ENCODE results near the gene SYNRG.
"Not testable (repeated sequence)": the region's sequence is repeated elsewhere in the genome, so short reads cannot be mapped to it uniquely, and the experiment has no call there.

Gene SYNRG

GRCh38 chr17:37535906-37536305, 73.3 kb downstream of the SYNRG start:
- DNase-seq, result no peak

GRCh38 chr17:37532756-37533155, 76.5 kb downstream of the SYNRG start:
- DNase-seq, result no peak

- no peak for DNase-seq
These were observed 78.8 kb downstream of the SYNRG start for GRCh38 chr17:37530420-37530819.

- DNase-seq, result peak in 1 of 2 experiments; percentile 5
These were observed 81.9 kb downstream of the SYNRG start for GRCh38 chr17:37527249-37527851.

DNA sequence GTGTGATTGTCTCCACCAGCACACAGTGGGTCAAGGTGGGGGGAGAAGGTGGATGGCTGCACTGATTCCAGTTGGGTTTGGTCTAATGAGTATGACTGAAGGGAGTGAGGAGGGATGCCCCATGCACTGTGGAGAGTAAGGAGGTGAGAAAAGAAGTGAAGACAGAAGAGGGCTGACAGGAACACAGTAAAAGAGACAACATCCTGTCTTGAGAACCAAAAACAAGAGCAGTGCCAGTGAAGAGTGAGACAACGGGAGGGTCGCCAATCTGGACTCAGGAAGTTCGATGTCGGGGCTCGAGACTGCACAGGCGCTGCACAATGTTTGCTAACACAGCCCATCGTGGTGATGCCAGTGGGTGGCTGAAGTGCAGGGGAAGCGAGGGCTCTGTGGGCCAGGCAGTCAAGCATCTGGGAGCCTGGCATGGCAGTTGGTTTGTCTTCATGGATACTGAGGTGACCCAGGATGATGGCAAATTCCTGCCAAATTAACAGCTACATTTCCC, 85.5 kb downstream of the SYNRG start:
- DNase-seq, result no peak

DNA sequence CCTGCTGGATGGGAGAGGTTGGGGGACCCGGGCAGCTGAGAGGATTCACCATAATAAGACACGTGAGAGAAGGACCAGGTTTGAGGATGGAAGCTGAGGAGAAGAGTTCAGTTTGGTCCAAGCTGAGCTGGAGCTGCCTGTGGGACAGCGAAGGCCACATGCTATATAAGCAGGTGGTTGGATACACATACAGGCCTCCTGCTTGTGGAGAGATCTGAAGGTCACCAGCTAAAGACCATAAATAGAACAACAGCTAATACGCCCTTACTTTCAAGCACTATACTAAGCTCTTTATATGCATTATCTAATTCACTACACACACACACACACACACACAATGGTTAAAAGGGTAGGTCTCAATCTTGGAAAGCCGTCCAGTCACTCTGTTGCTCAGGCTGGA, 87.4 kb downstream of the SYNRG start:
- no peak for DNase-seq

DNA sequence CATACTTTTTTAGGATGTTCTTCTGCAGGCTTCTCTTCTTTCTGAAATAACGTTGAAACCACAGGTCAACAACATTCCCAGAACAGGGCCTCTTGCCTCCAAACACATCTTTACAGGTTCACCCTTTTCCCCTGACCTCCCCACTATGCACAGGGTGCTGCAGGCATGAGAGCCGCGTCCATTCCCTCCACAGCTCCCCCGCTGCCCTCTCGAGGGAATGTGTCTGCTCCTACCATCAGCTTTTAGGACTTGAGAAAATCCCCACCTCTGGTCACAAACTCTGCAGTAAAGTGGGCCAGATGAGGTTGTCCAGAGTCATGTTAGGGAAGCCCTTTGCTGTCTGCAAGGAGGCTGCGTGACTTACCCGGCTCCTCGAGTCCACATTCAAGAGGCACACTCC, 89.0 kb downstream of the SYNRG start:
- DNase-seq, result no peak

GRCh38 chr17:37519251-37519985, 89.8 kb downstream of the SYNRG start:
- DNase-seq, result no peak

DNA sequence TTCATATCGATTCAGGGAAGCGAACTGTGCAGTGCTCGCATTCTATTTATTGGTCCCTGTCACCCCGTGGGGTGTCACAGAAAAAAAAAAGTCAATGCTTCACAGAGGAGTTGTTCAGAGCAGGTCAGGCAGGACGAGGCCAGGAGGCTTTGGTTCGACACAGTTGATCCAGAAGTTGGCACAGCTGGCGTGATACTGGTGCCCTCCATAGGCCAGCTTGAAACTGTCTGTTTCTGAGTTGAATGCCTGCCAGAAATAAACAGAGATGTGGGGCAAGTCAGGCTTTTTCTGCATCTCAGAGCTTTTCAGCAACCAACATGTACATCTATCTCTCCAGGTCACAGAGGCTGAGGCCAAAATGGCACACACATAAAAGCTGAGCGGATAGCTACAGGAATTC, 90.4 kb downstream of the SYNRG start:
- DNase-seq, result no peak

DNA sequence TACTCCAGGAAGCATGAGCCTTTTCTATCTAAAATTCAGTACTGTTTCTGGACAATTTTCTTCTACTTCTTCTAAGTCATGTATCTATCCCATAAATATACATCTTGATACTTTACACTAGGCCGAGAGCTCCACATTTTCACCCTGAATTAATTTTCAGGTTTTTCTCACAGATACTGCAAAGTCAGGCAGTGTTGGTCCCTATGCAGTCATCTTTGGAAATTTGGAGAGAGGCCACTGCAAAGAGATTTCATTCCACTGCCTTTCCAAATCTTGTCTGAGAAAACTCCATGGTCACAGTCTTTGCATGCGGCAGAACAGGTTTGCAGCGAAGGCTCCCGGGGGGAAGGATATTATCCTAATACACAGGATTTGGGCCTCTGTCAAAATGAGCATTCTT, 91.3 kb downstream of the SYNRG start:
- no peak for DNase-seq

DNA sequence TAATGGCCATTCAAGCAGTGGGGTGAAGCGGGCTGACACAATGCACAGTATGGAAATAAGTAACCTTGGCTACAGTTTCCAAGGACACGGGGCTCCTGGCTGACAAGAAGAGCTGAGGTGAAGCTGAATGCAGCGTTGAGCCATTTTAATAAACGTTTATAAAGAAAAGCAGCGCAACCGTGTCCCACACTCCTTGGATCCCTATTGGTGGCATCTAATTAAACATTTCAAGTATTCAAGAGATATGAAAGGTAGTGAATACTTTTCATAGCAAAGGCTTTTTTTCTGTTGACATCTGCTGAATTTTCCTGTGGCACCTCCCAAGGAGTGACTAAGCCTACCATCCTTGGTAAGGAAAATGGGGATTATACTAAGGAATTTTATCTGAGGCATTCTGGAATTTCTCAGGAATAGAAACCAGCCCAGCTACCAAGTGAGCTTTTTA, 93.1 kb downstream of the SYNRG start:
- no peak for DNase-seq

DNA sequence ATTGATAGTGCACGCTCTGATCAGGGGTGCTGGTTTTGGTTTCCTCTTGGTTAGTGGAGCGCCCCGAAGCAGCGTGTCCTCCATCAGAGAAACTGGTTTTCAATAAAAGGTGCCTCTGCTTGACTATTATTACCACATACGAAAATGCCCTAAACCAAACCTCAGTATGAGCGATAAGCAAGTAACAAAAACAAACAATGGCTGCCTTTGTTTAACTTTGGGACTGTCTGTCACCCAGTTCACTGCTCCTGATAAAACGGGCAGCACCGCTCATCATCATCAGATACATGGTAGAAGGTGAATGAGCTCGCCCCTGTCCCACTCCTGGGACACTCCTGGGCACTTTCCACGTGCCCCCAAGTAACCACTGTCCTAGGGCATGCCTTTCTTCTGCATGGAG, 95.5 kb downstream of the SYNRG start:
- DNase-seq, result no peak

- DNase-seq, result no peak
These were observed 96.7 kb downstream of the SYNRG start for GRCh38 chr17:37512442-37513068.

DNA sequence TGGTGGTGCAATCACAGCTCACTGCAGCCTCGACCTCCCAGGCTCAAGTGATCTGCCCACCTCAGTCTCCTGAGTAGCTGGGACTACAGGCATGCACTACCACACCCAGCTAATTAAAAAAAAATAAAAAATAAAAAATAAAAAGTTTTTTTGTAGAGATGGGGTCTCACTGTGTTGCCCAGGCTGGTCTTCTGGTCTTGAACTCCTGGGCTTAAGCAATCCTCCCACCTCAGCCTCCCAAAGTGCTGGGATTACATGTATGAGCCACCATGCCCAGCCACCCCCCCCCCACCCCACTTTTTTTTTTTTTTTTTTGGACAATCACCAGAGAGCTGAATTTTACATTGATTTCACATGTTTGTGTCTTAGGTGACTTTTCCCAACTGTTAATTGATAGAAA, 97.6 kb downstream of the SYNRG start:
- DNase-seq, result not testable (repeated sequence)

DNA sequence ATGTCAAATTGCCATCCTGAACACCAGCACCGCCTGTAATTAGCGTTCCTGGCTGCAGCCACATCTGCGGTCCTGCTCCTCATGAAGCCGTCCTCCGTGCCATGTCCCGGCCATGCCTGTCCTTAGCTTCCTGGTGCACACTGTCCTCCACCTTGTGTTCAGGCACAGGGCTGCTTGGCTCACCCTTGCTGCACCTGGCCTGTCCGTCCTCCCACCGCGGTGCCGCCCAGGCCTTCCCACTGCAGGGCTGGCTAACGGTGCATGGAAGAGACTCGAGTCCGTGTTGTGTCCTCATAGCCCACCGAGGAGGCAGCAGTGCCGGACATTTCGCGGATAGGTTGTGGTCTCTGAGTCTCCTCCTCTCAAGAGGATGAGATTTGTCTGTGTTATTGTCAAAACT, 99.2 kb downstream of the SYNRG start:
- DNase-seq, result no peak

DNA sequence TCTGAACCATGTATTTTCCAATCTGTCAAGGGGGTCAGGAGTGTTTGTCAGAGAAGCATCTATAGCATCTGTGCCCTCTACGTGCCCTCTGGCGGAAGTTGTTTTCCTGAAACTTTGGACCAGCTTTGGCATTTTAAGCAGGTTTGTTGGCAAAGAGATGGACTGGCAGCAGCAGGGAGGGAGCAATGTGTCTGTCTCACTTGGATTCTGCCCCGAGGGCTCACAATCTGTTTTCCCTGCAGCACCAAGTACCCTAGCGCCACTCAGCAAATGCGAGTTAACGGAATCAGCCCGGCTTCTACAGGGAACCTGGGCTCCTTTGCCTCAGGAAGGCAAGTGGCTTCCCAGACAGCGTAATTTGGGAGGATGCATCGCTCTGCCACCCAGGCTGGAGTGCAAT, 102.1 kb downstream of the SYNRG start:
- no peak for DNase-seq

- peak; percentile 9 to 17 for DNase-seq
These were observed 102.5 kb downstream of the SYNRG start for GRCh38 chr17:37506678-37507077.

DNA sequence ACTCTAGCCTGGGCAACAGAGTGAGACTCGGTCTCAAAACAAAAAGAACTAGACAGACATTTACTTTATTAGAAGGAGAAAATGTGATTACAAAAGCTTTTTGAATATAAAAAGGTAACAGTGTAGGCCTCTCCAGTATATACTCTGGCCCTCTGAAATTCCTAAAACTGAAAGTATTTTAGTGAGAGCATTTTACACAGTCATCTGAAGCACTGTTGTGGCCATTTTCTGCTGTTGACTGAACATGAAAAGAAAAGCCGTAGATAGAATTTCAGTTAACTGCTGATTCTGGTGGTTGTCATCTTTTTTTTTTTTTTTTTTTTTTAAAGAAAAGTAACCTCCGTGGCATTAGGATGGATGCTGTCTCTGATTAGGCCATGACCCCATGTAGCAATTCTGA, 103.9 kb downstream of the SYNRG start:
- DNase-seq, result no peak

- DNase-seq, result no peak
These were observed 106.1 kb downstream of the SYNRG start for GRCh38 chr17:37503148-37503547.

DNA sequence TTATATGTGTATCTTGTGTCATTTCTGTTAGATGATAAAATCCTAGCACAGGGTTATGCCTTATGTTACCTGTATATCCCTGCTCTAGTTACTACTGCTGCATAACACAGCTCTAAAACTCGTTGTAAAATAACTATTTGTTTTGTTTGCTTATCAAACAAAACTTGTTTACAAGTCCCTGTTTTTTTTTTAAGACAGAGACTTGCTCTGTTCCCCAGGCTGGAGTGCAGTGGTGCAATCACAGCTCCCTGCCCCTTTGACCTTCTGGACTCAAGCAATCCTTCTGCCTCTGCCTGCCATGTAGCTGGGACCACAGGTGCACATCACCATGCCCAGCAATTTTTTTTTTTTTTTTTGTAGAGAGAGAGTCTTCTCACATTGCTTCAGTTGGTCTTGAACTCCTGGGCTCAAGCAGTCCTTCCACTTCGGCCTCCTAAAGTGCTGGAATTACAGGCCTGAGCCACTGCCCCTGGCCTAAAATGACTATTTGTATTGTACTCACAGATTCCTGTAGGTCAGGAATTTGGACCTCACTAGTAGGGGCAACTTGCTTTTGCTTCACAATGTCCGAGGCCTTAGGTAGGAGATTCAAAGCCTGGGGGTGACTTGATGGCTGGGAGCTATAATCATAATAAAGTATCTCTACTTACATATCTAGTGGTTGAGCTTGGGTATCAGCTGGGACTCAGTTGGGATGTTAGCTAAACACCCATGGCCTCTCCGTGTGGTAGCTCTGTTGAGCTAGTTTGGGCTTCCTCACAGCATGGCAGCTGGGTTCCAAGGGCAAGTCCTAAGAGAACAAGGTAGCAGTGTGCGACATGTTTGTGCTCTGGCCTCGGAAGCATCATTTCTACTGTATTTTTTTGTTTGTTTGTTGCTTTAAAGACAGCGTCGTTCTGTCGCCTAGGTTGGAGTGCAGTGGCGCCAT, 106.9 kb downstream of the SYNRG start:
- DNase-seq, result no peak

DNA sequence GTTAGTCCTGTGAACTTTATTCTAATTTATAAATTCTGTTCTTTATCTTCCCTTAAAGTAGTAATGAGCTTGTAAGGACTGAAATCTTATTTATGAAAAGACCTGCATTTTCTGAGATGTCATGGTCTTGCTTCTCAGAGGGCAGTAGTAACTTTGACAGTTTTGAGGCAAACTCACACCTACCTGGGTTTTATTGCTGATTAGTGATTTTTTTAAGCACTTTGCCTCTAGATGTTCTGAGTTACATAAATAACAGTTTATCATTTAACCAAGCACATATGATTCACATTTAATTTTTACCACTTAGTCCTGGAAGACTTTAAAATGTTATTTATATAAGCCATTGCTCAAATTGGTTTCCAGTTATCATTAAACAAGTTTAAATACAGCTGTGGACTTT, 108.8 kb downstream of the SYNRG start:
- no peak for DNase-seq

DNA sequence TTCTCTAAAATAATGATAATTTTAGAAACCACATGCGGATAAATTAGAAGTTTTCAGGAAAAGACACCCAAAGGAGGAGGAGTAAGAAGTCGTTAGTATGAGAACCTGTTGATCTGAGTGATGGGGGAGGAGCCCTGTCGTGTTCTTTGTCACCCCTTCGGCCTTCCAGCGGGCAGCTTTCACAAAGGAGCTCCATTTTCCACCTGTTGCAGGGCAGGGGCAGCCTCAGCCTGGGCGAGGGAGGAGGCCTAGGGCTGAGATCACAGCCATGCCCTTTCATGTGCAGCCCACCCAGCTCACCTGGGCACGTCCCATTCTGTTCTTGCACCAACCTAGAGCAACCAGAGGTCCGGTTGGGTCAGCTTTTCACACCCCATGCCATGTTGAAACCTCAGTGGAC, 114.2 kb downstream of the SYNRG start:
- no peak for DNase-seq

DNA sequence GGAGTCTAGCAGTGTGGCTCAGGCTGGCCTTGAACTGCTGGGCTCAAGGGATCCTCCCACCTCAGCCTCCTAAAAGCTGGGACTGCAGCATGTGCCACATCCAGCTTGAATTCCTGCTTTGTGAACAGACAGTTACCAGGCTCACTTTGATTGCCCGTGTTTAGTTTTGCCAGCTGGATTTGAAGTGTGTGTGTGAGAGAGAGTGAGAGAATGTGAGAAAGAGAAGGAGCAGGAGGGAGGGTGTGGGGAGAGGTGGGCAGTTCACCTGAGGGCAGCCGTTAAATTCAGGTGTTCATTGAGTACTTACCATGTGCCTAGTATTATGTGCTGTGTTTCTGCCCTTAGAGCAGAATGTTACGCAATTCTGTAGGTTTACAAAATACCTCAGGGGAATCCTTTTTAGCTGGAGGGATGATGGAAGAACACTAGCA, 114.8 kb downstream of the SYNRG start:
- no peak for DNase-seq
